Activated CD8-positive, alpha-beta T cell treated with anti-CD3 and anti-CD28 coated beads for 36 hours (primary cell): Measurements from ENCODE around the gene FBXO46. TPM values are rescaled to one million over a fixed set of nuclear protein-coding genes. Genes with fewer than 3 reads are reported as not detected.

Source experiments
- ATAC-seq: fragments of 200-7000 bp; cut with Tn5 transposase; one replicate; pipeline ENCODE4 v1.10.0; 2021; ENCODE audit warnings: mild to moderate bottlenecking, moderate library complexity
- CTCF ChIA-PET: fragments of 350-600 bp; sonication (Branson Sonifier 250); formaldehyde crosslinking; loops from one replicate; lab custom pipeline; 2021; ENCODE audit warnings: antibody characterized with exemption; lab: Charles Lee
- POLR2A ChIA-PET: fragments of 350-600 bp; sonication (Branson Sonifier 250); formaldehyde crosslinking; loops from one replicate; lab custom pipeline; 2021; ENCODE audit warnings: antibody characterized with exemption; lab: Charles Lee
- DNase-seq: peaks from one replicate; pipeline ENCODE4 v3.0.0-alpha.2; 2020
- H3K27ac Mint-ChIP-seq: one replicate; pipeline ENCODE4 v1.8.0; 2021; ENCODE audit warnings: mild to moderate bottlenecking, mixed read lengths
- H3K27me3 Mint-ChIP-seq: one replicate; pipeline ENCODE4 v1.8.0; 2021; ENCODE audit warnings: mixed read lengths
- H3K36me3 Mint-ChIP-seq: one replicate; pipeline ENCODE4 v1.8.0; 2021; ENCODE audit warnings: low read depth, mixed read lengths
- H3K4me1 Mint-ChIP-seq: one replicate; pipeline ENCODE4 v1.8.0; 2021; ENCODE audit warnings: low read depth, mixed read lengths
- H3K4me3 Mint-ChIP-seq: one replicate; pipeline ENCODE4 v1.8.0; 2021; ENCODE audit warnings: mild to moderate bottlenecking, moderate library complexity, mixed read lengths
- H3K9me3 Mint-ChIP-seq: one replicate; pipeline ENCODE4 v1.8.0; 2021; ENCODE audit warnings: mixed read lengths
- intact Hi-C: fragments of 100-400 bp; cut with micrococcal nuclease; formaldehyde crosslinking; loops from one replicate; pipeline ENCODE4 v1.10.0; 2022
- total RNA-seq, 2 experiments: library from RNA; stranded (reverse); gene quantifications; one replicate each; pipeline ENCODE4 v1.2.3, GENCODE V29; 2021
- TF ChIP-seq, protein P1 (sequence below): fragments of 200-600 bp; IDR thresholded peaks from one replicate; pipeline ENCODE4 v1.8.0; 2022; ENCODE audit warnings: antibody characterized with exemption, mild to moderate bottlenecking

Gene FBXO46, protein sequence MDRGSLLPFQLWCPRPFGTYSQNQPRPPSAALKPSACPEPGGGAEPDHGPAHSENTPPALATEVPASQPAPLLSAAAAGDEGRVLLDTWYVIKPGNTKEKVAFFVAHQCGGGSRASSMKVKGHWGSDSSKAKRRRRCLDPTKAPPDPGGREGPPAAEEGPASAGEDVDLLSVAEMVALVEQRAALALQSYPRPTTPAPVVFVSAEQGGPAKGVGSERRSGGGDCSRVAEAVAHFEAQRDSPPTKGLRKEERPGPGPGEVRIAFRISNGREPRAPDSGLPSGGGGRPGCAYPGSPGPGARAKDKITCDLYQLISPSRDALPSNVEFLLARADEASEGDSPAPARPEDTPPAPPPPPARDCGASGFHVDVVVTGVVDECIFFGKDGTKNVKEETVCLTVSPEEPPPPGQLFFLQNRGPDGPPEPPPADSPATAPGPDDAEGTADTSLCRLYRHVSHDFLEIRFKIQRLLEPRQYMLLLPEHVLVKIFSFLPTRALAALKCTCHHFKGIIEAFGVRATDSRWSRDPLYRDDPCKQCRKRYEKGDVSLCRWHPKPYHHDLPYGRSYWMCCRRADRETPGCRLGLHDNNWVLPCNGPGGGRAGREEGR
- total RNA-seq = 10 to 100 TPM; 28.6 to 34.7 TPM

DNA sequence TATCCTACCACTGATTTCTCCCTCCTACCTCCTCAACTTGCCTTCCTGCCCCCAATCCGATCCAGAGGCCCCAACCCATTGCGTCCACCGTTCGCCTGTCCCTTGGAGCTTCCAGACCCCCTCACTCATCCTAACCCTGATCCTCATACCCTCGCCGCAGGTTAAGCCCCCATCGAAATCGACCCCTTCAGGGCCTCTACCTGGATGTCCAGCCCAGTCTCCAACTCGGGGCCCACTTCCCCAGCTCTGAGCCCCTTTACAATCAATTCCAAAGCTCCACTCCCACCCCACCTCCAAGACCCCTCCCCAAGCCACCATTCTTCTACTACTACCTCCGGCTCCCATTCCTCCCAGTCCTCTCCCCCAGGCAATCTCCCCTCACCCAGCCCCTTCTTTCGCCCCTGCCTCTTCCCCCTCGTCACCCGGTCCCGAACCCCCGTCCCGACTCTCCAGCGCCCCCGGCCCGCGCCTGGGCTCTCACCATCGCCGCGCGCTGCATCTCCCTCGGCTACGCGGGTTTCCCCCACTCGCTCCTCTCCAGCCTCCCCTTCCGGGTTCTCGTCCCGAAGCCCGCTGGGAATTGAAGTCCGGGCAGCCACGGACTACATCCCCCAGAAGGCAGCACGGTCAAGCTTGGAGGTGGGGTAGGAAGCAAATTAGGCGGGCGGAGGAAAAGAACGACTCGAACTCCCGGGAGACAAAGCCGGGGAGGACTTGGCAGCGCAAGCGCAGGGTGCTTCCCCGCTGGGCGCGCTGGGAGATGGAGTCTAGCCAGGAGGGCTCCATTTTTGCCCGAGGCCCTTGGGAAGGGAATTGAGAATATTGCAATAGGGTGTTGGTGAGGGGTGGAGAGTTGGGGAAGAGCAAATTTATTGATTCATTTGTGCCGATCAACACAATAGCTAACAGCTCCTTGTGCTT lies at the start of gene FBXO46:
TSS of gene FBXO46 (minus strand) at position 529 of the 921 bp plus-strand sequence. CDS start 17,401 bp downstream, outside the sequence.
- TF ChIP-seq, protein P1, sequence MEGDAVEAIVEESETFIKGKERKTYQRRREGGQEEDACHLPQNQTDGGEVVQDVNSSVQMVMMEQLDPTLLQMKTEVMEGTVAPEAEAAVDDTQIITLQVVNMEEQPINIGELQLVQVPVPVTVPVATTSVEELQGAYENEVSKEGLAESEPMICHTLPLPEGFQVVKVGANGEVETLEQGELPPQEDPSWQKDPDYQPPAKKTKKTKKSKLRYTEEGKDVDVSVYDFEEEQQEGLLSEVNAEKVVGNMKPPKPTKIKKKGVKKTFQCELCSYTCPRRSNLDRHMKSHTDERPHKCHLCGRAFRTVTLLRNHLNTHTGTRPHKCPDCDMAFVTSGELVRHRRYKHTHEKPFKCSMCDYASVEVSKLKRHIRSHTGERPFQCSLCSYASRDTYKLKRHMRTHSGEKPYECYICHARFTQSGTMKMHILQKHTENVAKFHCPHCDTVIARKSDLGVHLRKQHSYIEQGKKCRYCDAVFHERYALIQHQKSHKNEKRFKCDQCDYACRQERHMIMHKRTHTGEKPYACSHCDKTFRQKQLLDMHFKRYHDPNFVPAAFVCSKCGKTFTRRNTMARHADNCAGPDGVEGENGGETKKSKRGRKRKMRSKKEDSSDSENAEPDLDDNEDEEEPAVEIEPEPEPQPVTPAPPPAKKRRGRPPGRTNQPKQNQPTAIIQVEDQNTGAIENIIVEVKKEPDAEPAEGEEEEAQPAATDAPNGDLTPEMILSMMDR = no peak
- ATAC-seq (peak; percentile 99), DNase-seq (peak; percentile 98)
- peaks cover 4% of the 10 kb centered on the region for H3K36me3 Mint-ChIP-seq
- peak within 1 kb of the TSS; percentile 94 for H3K27ac Mint-ChIP-seq
- peak within 1 kb of the TSS; percentile 96 for H3K4me3 Mint-ChIP-seq
- H3K27me3 Mint-ChIP-seq = no peaks in the 10 kb centered on the region
- H3K9me3 Mint-ChIP-seq = no peaks in the 10 kb centered on the region
- ChIA-PET CTCF (interaction anchor here (1.1 to 3.8 kb wide), 7 partner anchors 14 to 245 kb away, joined by 3 to 18 read pairs (median 5); partner anchors contain the start of gene SIX5), POLR2A (interaction anchor here (1.2 to 3.7 kb wide), 8 partner anchors 8 to 36 kb away, joined by 3 to 23 read pairs (median 4); no protein-coding TSS in a partner anchor)
- intact Hi-C loops = no loop called here
- peaks cover 24% of the 10 kb centered on the region for H3K4me1 Mint-ChIP-seq

DNA sequence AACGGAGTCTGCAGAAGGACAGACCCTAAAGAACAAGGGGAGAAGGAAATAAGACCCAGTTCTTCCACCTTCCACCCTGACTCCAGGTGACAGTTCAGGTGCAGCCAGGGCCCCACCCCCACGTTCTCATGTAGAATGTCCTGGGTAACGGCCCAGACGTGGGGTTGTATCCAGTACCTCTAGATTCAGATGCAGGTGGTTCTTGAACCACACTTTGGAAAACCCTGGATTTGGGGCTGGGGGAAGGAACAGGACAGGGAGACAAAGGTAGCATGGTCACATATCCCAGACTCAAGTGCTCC lies 49.4 kb upstream of the FBXO46 start:
- Mint-ChIP-seq H3K4me1 (peaks cover 17% of the 10 kb centered on the region), H3K4me3 (no peak overlapping the region), H3K9me3 (no peaks in the 10 kb centered on the region), H3K36me3 (peaks cover 11% of the 10 kb centered on the region), H3K27me3 (peaks cover 29% of the 10 kb centered on the region), H3K27ac (no peak overlapping the region)
- DNase-seq (no peak), ATAC-seq (no peak)
- TF ChIP-seq, protein P1 = no peak
- POLR2A ChIA-PET = interaction anchor here (0.8 to 2.5 kb wide), 3 partner anchors 8 to 24 kb away, joined by 3 to 9 read pairs (median 3); partner anchors contain the start of gene SIX5
- intact Hi-C loops = no loop called here
- CTCF ChIA-PET = interaction anchor here (0.7 kb wide), 1 partner anchor 9 kb away, joined by 3 read pairs; no protein-coding TSS in a partner anchor

DNA sequence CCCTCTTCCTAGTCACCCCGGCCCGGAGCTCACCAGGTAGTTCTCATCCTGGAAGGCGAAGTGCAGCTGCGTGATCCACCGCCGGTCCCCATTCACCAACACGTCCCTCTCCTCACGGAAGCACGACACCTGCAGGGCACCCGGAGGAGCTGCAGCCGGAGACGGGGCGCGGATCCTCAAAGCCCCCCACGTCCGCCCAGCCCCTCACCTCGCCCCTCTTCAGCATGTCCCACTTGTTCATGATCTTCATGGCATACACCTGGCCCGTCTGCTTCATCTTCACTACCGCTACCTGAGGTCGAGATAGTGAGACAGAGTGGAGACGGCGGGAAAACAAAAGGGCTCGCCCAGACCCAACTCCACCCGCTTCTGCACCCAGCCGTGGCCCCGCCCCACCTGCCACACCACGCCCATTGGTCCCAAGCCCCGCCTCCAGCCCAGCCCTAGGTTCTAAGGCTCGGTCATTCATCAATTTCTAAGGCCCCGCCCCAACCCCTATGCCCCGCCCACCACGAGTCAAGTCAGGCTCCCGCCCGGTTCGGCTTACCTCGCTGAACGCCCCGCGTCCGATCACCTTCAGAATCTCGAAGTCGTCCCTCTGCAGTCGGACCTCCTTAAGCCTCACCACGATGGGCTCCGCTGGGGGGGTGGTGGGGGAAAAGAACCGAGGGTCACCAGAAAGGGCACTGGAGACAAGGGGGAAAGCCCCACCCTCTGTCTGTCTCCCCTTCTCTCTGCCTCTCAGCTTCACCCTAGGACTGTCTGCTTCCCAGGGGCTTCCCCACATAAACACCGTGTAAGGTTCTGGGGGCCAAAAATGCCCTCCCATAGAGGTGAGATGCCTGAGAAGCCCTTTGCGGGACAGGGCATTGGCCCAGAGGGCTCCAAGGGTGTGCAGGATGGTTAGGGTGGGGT lies 48.8 kb upstream of the FBXO46 start:
- TF ChIP-seq, protein P1 = peak; percentile 81
- H3K27me3 Mint-ChIP-seq = peaks cover 29% of the 10 kb centered on the region
- no peak overlapping the region for H3K27ac Mint-ChIP-seq
- H3K36me3 Mint-ChIP-seq = peaks cover 11% of the 10 kb centered on the region
- ATAC-seq = peak; percentile 98
- H3K4me3 Mint-ChIP-seq = peak overlapping the region; percentile 63
- ChIA-PET POLR2A (interaction anchor here (0.7 to 2.8 kb wide), 6 partner anchors 9 to 19 kb away, joined by 3 to 10 read pairs (median 3); partner anchors contain the start of genes DMWD and SIX5), CTCF (interaction anchor here (0.7 to 1.2 kb wide), 9 partner anchors 8 to 103 kb away, joined by 3 to 29 read pairs (median 4); partner anchors contain the start of gene SIX5)
- intact Hi-C loops = no loop called here
- peak; percentile 96 for DNase-seq
- H3K9me3 Mint-ChIP-seq = no peaks in the 10 kb centered on the region
- peaks cover 17% of the 10 kb centered on the region for H3K4me1 Mint-ChIP-seq

DNA sequence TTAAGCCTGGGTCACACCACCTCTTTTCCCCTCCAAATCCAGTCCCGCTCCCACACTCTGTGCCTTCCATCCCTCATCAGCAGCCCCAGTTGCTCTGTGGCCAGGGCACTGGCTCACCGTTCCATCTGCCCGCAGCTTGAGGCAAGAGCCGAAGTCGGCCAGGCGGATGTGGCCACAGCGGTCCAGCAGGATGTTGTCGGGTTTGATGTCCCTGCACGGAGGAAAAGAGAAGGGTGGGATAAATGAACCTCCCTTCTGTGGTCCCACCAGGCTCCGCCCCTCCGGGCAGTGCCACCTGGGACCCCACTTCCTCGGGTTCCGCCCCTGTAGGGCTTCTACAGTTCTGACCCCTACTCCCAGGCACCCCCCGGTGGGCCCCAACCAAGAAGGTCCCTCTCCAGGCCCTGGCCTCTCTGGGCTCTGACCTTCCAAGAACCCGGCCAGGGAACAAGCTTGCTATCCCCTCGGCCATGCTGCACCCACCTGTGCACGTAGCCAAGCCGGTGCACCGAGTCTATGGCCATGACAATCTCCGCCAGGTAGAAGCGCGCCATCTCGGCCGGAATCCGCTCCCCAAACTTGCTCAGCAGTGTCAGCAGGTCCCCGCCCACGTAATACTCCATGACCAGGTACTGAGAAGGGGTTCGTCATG lies 47.4 kb upstream of the FBXO46 start:
- TF ChIP-seq, protein P1 = no peak
- ChIA-PET CTCF (interaction anchor here (1.0 kb wide), 1 partner anchor 9 kb away, joined by 5 read pairs; the partner anchor contains the start of gene SIX5), POLR2A (interaction anchor here (2.5 to 2.8 kb wide), 2 partner anchors 9 to 13 kb away, joined by 9 to 10 read pairs; partner anchors contain the start of gene SIX5)
- H3K27me3 Mint-ChIP-seq = peaks cover 25% of the 10 kb centered on the region
- intact Hi-C loops = no loop called here
- ATAC-seq (no peak), DNase-seq (no peak)
- no peak overlapping the region for H3K4me3 Mint-ChIP-seq
- H3K9me3 Mint-ChIP-seq = no peaks in the 10 kb centered on the region
- no peak overlapping the region for H3K27ac Mint-ChIP-seq
- H3K4me1 Mint-ChIP-seq = peaks cover 17% of the 10 kb centered on the region
- peaks cover 11% of the 10 kb centered on the region for H3K36me3 Mint-ChIP-seq
